H9 (cell line): ENCODE data around the gene ACR. TPM values are rescaled to one million over a fixed set of nuclear protein-coding genes. Genes with fewer than 3 reads are reported as not detected.
A peak's percentile ranks its signal among the peaks of the same experiment; 100 is the strongest.
"Not testable (repeated sequence)": the region's sequence is repeated elsewhere in the genome, so short reads cannot be mapped to it uniquely, and the experiment has no call there.

ENCODE experiments used
- DNase-seq: peaks from one replicate; pipeline ENCODE4 v3.0.0-alpha.2; 2017
- H2AFZ ChIP-seq: one replicate; pipeline ENCODE4 v1.6.1; 2013; ENCODE audit warnings: mild to moderate bottlenecking, low read length, control low read depth, moderate library complexity
- H2AK5ac ChIP-seq: 2 replicates; pipeline ENCODE4 v1.6.1; 2013; ENCODE audit warnings: low read length, control low read depth, mixed read lengths; ENCODE audit not compliant: insufficient read length
- H2BK120ac ChIP-seq: one replicate; pipeline ENCODE4 v1.6.1; 2013; ENCODE audit warnings: low read depth, mild to moderate bottlenecking, low read length, control low read depth, inconsistent platforms; ENCODE audit not compliant: poor library complexity, severe bottlenecking
- H2BK12ac ChIP-seq: 2 replicates; pipeline ENCODE4 v1.6.1; 2013; ENCODE audit warnings: low read length, control low read depth, mixed read lengths, low read depth; ENCODE audit not compliant: insufficient read length
- H2BK15ac ChIP-seq: 2 replicates; pipeline ENCODE4 v1.6.1; 2013; ENCODE audit warnings: low read depth, low read length, control low read depth
- H2BK20ac ChIP-seq: one replicate; pipeline ENCODE4 v1.6.1; 2013; ENCODE audit warnings: low read depth, mild to moderate bottlenecking, low read length, control low read depth, inconsistent platforms; ENCODE audit not compliant: poor library complexity, severe bottlenecking
- H2BK5ac ChIP-seq: 2 replicates; pipeline ENCODE4 v1.6.1; 2013; ENCODE audit warnings: low read length, control low read depth, mixed read lengths; ENCODE audit not compliant: insufficient read length
- H3K14ac ChIP-seq: 2 replicates; pipeline ENCODE4 v1.6.1; 2013; ENCODE audit warnings: low read length, control low read depth; ENCODE audit not compliant: insufficient read depth
- H3K18ac ChIP-seq: 2 replicates; pipeline ENCODE4 v1.6.1; 2013; ENCODE audit warnings: low read depth, mild to moderate bottlenecking, mixed read lengths, low read length, control low read depth; ENCODE audit not compliant: insufficient read length
- H3K23ac ChIP-seq: 2 replicates; pipeline ENCODE4 v1.6.1; 2013; ENCODE audit warnings: low read length, control low read depth, mixed read lengths, low read depth; ENCODE audit not compliant: insufficient read length
- H3K23me2 ChIP-seq: 2 replicates; pipeline ENCODE4 v1.6.1; 2013; ENCODE audit warnings: low read depth, mild to moderate bottlenecking, mixed read lengths, low read length, control low read depth; ENCODE audit not compliant: insufficient read length, poor library complexity, severe bottlenecking
- H3K27ac ChIP-seq: 2 replicates; pipeline ENCODE4 v1.5.1; 2013; ENCODE audit warnings: low read length, control low read depth, mixed read lengths, low read depth; ENCODE audit not compliant: insufficient read length
- H3K27me3 ChIP-seq: 2 replicates; pipeline ENCODE4 v1.6.1; 2013; ENCODE audit warnings: low read length, control low read depth, inconsistent platforms; ENCODE audit not compliant: insufficient read depth
- H3K4ac ChIP-seq: 2 replicates; pipeline ENCODE4 v1.6.1; 2013; ENCODE audit warnings: low read depth, mild to moderate bottlenecking, control low read depth, inconsistent platforms, low read length, moderate library complexity
- H3K4me1 ChIP-seq: 2 replicates; pipeline ENCODE4 v1.6.1; 2013; ENCODE audit warnings: low read length, control low read depth, inconsistent platforms; ENCODE audit not compliant: insufficient read depth
- H3K4me2 ChIP-seq: 2 replicates; pipeline ENCODE4 v1.6.1; 2013; ENCODE audit warnings: low read length, control low read depth, mixed read lengths; ENCODE audit not compliant: insufficient read length, insufficient read depth
- H3K56ac ChIP-seq: 2 replicates; pipeline ENCODE4 v1.6.1; 2013; ENCODE audit warnings: low read depth, mild to moderate bottlenecking, mixed read lengths, low read length, control low read depth; ENCODE audit not compliant: insufficient read length
- H3K79me1 ChIP-seq: 2 replicates; pipeline ENCODE4 v1.6.1; 2013; ENCODE audit warnings: low read depth, mild to moderate bottlenecking, moderate library complexity, low read length, control low read depth, inconsistent platforms; ENCODE audit not compliant: insufficient read depth, poor library complexity, severe bottlenecking
- H3K79me2 ChIP-seq: 2 replicates; pipeline ENCODE4 v1.6.1; 2013; ENCODE audit warnings: low read length, control low read depth, inconsistent platforms; ENCODE audit not compliant: insufficient read depth
- H3K9ac ChIP-seq: 2 replicates; pipeline ENCODE4 v1.6.1; 2013; ENCODE audit warnings: low read length, control low read depth, mixed read lengths; ENCODE audit not compliant: insufficient read length; ENCODE audit errors: extremely low read depth
- H3K9me3 ChIP-seq: one replicate; pipeline ENCODE4 v1.6.1; 2013; ENCODE audit warnings: low read depth, low read length, inconsistent platforms; ENCODE audit not compliant: control insufficient read depth
- H3T11ph ChIP-seq: one replicate; pipeline ENCODE4 v1.6.1; 2013; ENCODE audit warnings: mild to moderate bottlenecking, low read length, control low read depth, inconsistent platforms
- H4K20me1 ChIP-seq: one replicate; pipeline ENCODE4 v1.6.1; 2013; ENCODE audit not compliant: control insufficient read depth, insufficient read length, insufficient read depth
- H4K5ac ChIP-seq: 2 replicates; pipeline ENCODE4 v1.6.1; 2013; ENCODE audit warnings: low read depth, mild to moderate bottlenecking, mixed read lengths, low read length, control low read depth; ENCODE audit not compliant: insufficient read length
- H4K8ac ChIP-seq: replicated peaks from 2 replicates; pipeline ENCODE4 v1.6.1; 2013; ENCODE audit warnings: low read length, control low read depth, mixed read lengths, low read depth; ENCODE audit not compliant: insufficient read length
- H4K91ac ChIP-seq: 2 replicates; pipeline ENCODE4 v1.6.1; 2013; ENCODE audit warnings: low read depth, mild to moderate bottlenecking, moderate library complexity, mixed read lengths, low read length, control low read depth; ENCODE audit not compliant: insufficient read length
- H3K27ac Mint-ChIP-seq, 3 experiments: 2 replicates in 2 of 3; 3 replicates in 1 of 3; pipeline ENCODE4 v1.8.0; 2020 to 2021; ENCODE audit warnings: mixed read lengths in 3 of 3, mild to moderate bottlenecking in 1 of 3, moderate library complexity in 1 of 3
- H3K27me3 Mint-ChIP-seq: 2 replicates; pipeline ENCODE4 v1.8.0; 2021; ENCODE audit warnings: low read depth, mild to moderate bottlenecking, moderate library complexity, mixed read lengths
- H3K36me3 Mint-ChIP-seq, 3 experiments: 2 replicates in 2 of 3; 3 replicates in 1 of 3; pipeline ENCODE4 v1.8.0; 2020 to 2021; ENCODE audit warnings: low read depth in 3 of 3, mixed read lengths in 3 of 3; ENCODE audit not compliant: insufficient read depth in 1 of 3
- H3K4me1 Mint-ChIP-seq, 2 experiments: 2 replicates each; pipeline ENCODE4 v1.8.0; 2020; ENCODE audit warnings: mixed read lengths in 2 of 2
- H3K4me3 Mint-ChIP-seq, 2 experiments: 2 replicates in 1 of 2; 3 replicates in 1 of 2; pipeline ENCODE4 v1.8.0; 2020 to 2021; ENCODE audit warnings: mild to moderate bottlenecking in 2 of 2, mixed read lengths in 2 of 2, moderate library complexity in 1 of 2
- H3K9me3 Mint-ChIP-seq, 2 experiments: 2 replicates in 1 of 2; 3 replicates in 1 of 2; pipeline ENCODE4 v1.8.0; 2020; ENCODE audit warnings: mild to moderate bottlenecking in 2 of 2, mixed read lengths in 2 of 2, moderate library complexity in 1 of 2
- WGBS: extraction: QIAGEN DNeasy Blood & Tissue Kit; methylation state at CpG from one replicate; pipeline ENCODE4 v1.1.7; 2013; ENCODE audit warnings: missing lambda C conversion rate, low lambda C conversion rate, mixed read lengths; ENCODE audit not compliant: insufficient read length; ENCODE audit errors: extremely low coverage; 5-methylcytosine and 5-hydroxymethylcytosine counted together
- total RNA-seq: library from RNA; stranded (reverse); gene quantifications from 2 replicates; pipeline ENCODE4 v1.2.1, GENCODE V29; 2021

Gene ACR
- total RNA-seq, 1 experiment from 2014 or later: 0.35 TPM

DNA sequence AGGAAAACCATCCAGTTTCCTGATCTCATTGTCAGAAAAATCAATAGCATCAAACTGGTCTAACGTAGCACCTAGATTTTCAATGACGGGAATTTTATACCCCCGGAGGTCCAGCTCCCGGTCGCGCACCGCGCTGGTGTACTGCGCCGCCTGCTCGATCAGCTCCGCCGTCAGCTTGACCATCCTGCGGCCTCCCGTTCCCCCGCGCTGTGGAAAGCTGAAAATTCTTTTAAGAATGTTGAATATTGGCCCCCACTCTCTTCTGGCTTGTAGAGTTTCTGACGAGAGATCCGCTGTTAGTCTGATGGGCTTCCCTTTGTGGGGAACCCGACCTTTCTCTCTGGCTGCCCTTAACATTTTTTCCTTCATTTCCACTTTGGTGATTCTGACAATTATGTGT, 17.2 kb downstream of the ACR start:
- not testable (repeated sequence) for H3K23me2 ChIP-seq, H3K27me3 ChIP-seq, H3K18ac ChIP-seq, H3K4me1 Mint-ChIP-seq, H4K8ac ChIP-seq, H3K36me3 Mint-ChIP-seq, H3K23ac ChIP-seq, H2AK5ac ChIP-seq, H3K9me3 Mint-ChIP-seq, H2BK5ac ChIP-seq, H4K5ac ChIP-seq, H3K4me1 ChIP-seq, H3K79me2 ChIP-seq, H3K9ac ChIP-seq, H4K20me1 ChIP-seq, H3K56ac ChIP-seq, H3K27ac Mint-ChIP-seq, H3K4me3 Mint-ChIP-seq, H2BK15ac ChIP-seq, H2BK120ac ChIP-seq, H3K4ac ChIP-seq, H3K27ac ChIP-seq, H3T11ph ChIP-seq, DNase-seq, H2AFZ ChIP-seq, H2BK20ac ChIP-seq, H3K14ac ChIP-seq, H3K4me2 ChIP-seq, H3K79me1 ChIP-seq, H2BK12ac ChIP-seq, H3K9me3 ChIP-seq, H4K91ac ChIP-seq
- H3K27me3 Mint-ChIP-seq: peaks cover 91% of the 10 kb centered on the region
- WGBS: no CpG with 5 or more reads among the region's 20 CpGs

DNA sequence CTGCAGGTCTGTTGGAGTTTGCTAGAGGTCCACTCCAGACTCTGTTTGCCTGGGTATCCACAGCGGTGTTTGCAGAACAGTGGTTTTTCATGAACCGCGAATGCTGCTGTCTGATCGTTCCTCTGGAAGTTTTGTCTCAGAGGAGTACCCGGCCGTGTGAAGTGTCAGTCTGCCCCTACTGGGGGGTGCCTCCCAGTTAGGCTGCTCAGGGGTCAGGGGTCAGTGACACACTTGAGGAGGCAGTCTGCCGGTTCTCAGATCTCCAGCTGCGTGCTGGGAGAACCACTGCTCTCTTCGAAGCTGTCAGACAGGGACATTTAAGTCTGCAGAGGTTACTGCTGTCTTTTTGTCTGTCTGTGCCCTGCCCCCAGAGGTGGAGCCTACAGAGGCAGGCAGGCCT, 18.4 kb downstream of the ACR start:
- no CpG with 5 or more reads among the region's 9 CpGs for WGBS
- H3K36me3 Mint-ChIP-seq, H3K9me3 ChIP-seq, H2BK12ac ChIP-seq, H2BK120ac ChIP-seq, H2AK5ac ChIP-seq, H2AFZ ChIP-seq, H4K5ac ChIP-seq, DNase-seq, H4K8ac ChIP-seq, H3K9ac ChIP-seq, H4K91ac ChIP-seq, H3K79me2 ChIP-seq, H3K14ac ChIP-seq, H3K23me2 ChIP-seq, H2BK5ac ChIP-seq, H3K23ac ChIP-seq, H3K56ac ChIP-seq, H3K27ac ChIP-seq, H3K9me3 Mint-ChIP-seq, H3K18ac ChIP-seq, H2BK20ac ChIP-seq, H4K20me1 ChIP-seq, H3K4me1 ChIP-seq, H3K27ac Mint-ChIP-seq, H3K4ac ChIP-seq, H3K79me1 ChIP-seq, H3K4me1 Mint-ChIP-seq, H3K27me3 ChIP-seq, H2BK15ac ChIP-seq, H3T11ph ChIP-seq: not testable (repeated sequence)
- peak overlapping the region; percentile 82 to 99 for H3K4me3 Mint-ChIP-seq
- H3K27me3 Mint-ChIP-seq: peaks cover 89% of the 10 kb centered on the region
- H3K4me2 ChIP-seq: peak overlapping the region; percentile 60
